Ovary (tissue), 3 donors: Measurements from ENCODE around the gene TANC1.

Experiments
- CTCF ChIP-seq, 3 donors: fragments of 450-650 bp in 2 of 3; fragments of 200-600 bp in 1 of 3; IDR thresholded peaks; one replicate each; pipeline versions ENCODE4 v1.5.1 to v1.8.0; 2016 to 2022; ENCODE audit warnings: antibody characterized with exemption in 3 of 3, mild to moderate bottlenecking in 1 of 3
- EP300 ChIP-seq: sonication (generic); formaldehyde crosslinking; IDR thresholded peaks from one replicate; pipeline ENCODE4 v1.6.1; 2017; ENCODE audit warnings: antibody characterized with exemption
- POLR2A ChIP-seq: fragments of 450-650 bp; IDR thresholded peaks from one replicate; pipeline ENCODE4 v1.6.1; 2017; ENCODE audit warnings: antibody characterized with exemption, mild to moderate bottlenecking, moderate library complexity
- donor health status: DM: no; HTN: no; CAD: no.

DNA sequence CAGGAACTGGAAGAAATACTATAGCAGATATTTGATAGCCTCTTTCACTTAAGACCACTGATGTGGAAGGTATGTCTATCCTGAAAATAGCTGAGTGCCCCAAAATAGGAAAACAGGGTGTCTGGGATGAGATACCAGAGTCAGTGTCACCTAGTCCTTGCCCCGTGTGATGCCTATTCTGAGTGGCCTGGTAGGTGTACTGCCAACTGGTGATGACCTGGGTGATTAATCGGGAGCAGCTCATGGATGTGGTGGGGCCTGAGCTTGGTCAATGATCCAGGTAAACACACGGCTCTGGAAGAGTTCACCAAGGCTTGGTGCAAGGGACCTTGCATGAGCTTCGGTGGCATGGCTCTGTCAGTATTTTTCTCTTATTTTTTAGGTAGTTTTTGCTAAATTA, 95.2 kb downstream of the TANC1 start:
- TF ChIP-seq CTCF (IDR thresholded peaks at IDR 0.05), result no peak
- no peak for TF ChIP-seq POLR2A
- no peak for TF ChIP-seq EP300
